ENCODE results near the gene OR6S1.
"Not testable (repeated sequence)": the region's sequence is repeated elsewhere in the genome, so short reads cannot be mapped to it uniquely, and the experiment has no call there.

Gene OR6S1

GRCh38 chr14:20656274-20656673 is 14.8 kb upstream of the OR6S1 start:
- H3K27ac ChIP-seq = no peak overlapping the region
- TF ChIP-seq, protein P1, sequence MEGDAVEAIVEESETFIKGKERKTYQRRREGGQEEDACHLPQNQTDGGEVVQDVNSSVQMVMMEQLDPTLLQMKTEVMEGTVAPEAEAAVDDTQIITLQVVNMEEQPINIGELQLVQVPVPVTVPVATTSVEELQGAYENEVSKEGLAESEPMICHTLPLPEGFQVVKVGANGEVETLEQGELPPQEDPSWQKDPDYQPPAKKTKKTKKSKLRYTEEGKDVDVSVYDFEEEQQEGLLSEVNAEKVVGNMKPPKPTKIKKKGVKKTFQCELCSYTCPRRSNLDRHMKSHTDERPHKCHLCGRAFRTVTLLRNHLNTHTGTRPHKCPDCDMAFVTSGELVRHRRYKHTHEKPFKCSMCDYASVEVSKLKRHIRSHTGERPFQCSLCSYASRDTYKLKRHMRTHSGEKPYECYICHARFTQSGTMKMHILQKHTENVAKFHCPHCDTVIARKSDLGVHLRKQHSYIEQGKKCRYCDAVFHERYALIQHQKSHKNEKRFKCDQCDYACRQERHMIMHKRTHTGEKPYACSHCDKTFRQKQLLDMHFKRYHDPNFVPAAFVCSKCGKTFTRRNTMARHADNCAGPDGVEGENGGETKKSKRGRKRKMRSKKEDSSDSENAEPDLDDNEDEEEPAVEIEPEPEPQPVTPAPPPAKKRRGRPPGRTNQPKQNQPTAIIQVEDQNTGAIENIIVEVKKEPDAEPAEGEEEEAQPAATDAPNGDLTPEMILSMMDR (IDR thresholded peaks at IDR 0.05) = no peak
- no peak for TF ChIP-seq ZFX (IDR thresholded peaks at IDR 0.05; ENCODE audit: borderline replicate concordance)

- no peak overlapping the region for H3K27ac ChIP-seq
- TF ChIP-seq, protein P1 (IDR thresholded peaks at IDR 0.05) = no peak
- TF ChIP-seq ZFX (IDR thresholded peaks at IDR 0.05; ENCODE audit: borderline replicate concordance) = no peak
Measured at GRCh38 chr14:20655851-20656250, 14.4 kb upstream of the OR6S1 start.

- no peak for TF ChIP-seq ZFX (IDR thresholded peaks at IDR 0.05; ENCODE audit: borderline replicate concordance)
- TF ChIP-seq, protein P1 (IDR thresholded peaks at IDR 0.05) = no peak
- no peak overlapping the region for H3K27ac ChIP-seq
Measured at GRCh38 chr14:20652996-20653975, 11.8 kb upstream of the OR6S1 start.

DNA sequence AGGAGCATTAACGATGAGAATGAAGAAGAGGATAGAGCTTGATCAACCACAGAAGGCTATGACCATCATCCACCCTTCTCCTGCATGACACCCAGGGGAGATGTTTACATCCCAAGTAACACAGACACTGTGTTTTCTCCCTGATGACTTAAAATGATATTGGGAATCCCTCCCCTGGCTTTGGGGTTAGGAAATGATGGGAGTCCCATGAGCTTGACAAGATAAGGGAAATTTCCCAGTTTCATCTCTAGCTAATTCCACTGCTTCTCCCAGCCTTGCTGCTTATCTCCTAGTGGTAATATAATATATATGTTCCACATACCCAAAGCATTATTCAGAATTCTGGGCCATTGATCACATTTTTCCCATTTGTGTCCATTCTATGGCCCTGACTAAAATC is 4.0 kb upstream of the OR6S1 start:
- TF ChIP-seq, protein P1 (IDR thresholded peaks at IDR 0.05) = no peak
- TF ChIP-seq ZFX (IDR thresholded peaks at IDR 0.05; ENCODE audit: borderline replicate concordance) = no peak

GRCh38 chr14:20644520-20644919 is 3.0 kb upstream of the OR6S1 start:
- no peak overlapping the region for H3K27ac ChIP-seq
- TF ChIP-seq, protein P1 (IDR thresholded peaks at IDR 0.05) = no peak
- TF ChIP-seq ZFX (IDR thresholded peaks at IDR 0.05; ENCODE audit: borderline replicate concordance) = no peak

More for the DNA sequence above, 4.0 kb upstream of the OR6S1 start:
- no peak overlapping the region for H3K27ac ChIP-seq

- not testable (repeated sequence) for H3K27ac ChIP-seq
Measured at GRCh38 chr14:20642755-20643154, 1.3 kb upstream of the OR6S1 start.

GRCh38 chr14:20642182-20642581 is 691 bp upstream of the OR6S1 start:
- TF ChIP-seq ZFX (IDR thresholded peaks at IDR 0.05; ENCODE audit: borderline replicate concordance) = no peak
- TF ChIP-seq, protein P1 (IDR thresholded peaks at IDR 0.05) = no peak
- H3K27ac ChIP-seq = no peak overlapping the region

Data from 22Rv1 (cell line).